WTC11 (cell line): ENCODE measurements around the gene SH3PXD2A. TPM values are rescaled to one million over a fixed set of nuclear protein-coding genes. Genes with fewer than 3 reads are reported as not detected.

Experiments used
- AFF4 ChIP-seq: sonication (generic); formaldehyde crosslinking; IDR thresholded peaks from 2 replicates; pipeline ENCODE4 v1.8.1; 2023; ENCODE audit warnings: mild to moderate bottlenecking, missing genetic modification reagents, borderline replicate concordance
- AR ChIP-seq: fragments of 250-450 bp; sonication (Bioruptor Pico); IDR thresholded peaks from 2 replicates; pipeline ENCODE4 v1.9.0; 2021; ENCODE audit warnings: mild to moderate bottlenecking
- ATF2 ChIP-seq: sonication (generic); formaldehyde crosslinking; IDR thresholded peaks from 2 replicates; pipeline ENCODE4 v1.8.1; 2022; ENCODE audit warnings: low read depth, missing genetic modification reagents, borderline replicate concordance
- E2F5 ChIP-seq: sonication (generic); formaldehyde crosslinking; IDR thresholded peaks from 2 replicates; pipeline ENCODE4 v1.8.1; 2022; ENCODE audit warnings: mild to moderate bottlenecking, moderate library complexity, missing genetic modification reagents
- ELF4 ChIP-seq: sonication (generic); formaldehyde crosslinking; IDR thresholded peaks from 2 replicates; pipeline ENCODE4 v1.8.1; 2022; ENCODE audit warnings: low read depth, mild to moderate bottlenecking, moderate library complexity, missing genetic modification reagents
- ERG ChIP-seq: fragments of 250-450 bp; sonication (Bioruptor Pico); IDR thresholded peaks from 2 replicates; pipeline ENCODE4 v1.8.0; 2021; ENCODE audit warnings: mild to moderate bottlenecking
- FOXP1 ChIP-seq: sonication (generic); formaldehyde crosslinking; IDR thresholded peaks from 2 replicates; pipeline ENCODE4 v1.8.0; 2022; ENCODE audit warnings: missing genetic modification reagents, mild to moderate bottlenecking, moderate library complexity, borderline replicate concordance
- IRF2 ChIP-seq: sonication (generic); formaldehyde crosslinking; IDR thresholded peaks from 2 replicates; pipeline ENCODE4 v1.8.0; 2022; ENCODE audit warnings: low read depth, missing genetic modification reagents, borderline replicate concordance
- PRDM15 ChIP-seq: sonication (generic); formaldehyde crosslinking; IDR thresholded peaks from 2 replicates; pipeline ENCODE4 v1.8.0; 2022; ENCODE audit warnings: missing genetic modification reagents
- RELA ChIP-seq: sonication (generic); formaldehyde crosslinking; IDR thresholded peaks from 2 replicates; pipeline ENCODE4 v1.8.1; 2022; ENCODE audit warnings: missing genetic modification reagents, mild to moderate bottlenecking, borderline replicate concordance
- RORB ChIP-seq: fragments of 250-450 bp; sonication (Bioruptor Pico); IDR thresholded peaks from 2 replicates; pipeline ENCODE4 v1.9.0; 2021; ENCODE audit warnings: mild to moderate bottlenecking
- SMAD4 ChIP-seq: sonication (generic); formaldehyde crosslinking; IDR thresholded peaks from 2 replicates; pipeline ENCODE4 v1.8.0; 2022; ENCODE audit warnings: mild to moderate bottlenecking, missing genetic modification reagents
- TCF7 ChIP-seq: sonication (generic); formaldehyde crosslinking; IDR thresholded peaks from 2 replicates; pipeline ENCODE4 v1.8.0; 2022; ENCODE audit warnings: mild to moderate bottlenecking, low read depth, missing genetic modification reagents, moderate library complexity
- ZBTB43 ChIP-seq: sonication (generic); formaldehyde crosslinking; IDR thresholded peaks from 2 replicates; pipeline ENCODE4 v1.8.1; 2023; ENCODE audit warnings: mild to moderate bottlenecking, missing genetic modification reagents
- ZNF281 ChIP-seq: sonication (generic); formaldehyde crosslinking; IDR thresholded peaks from 2 replicates; pipeline ENCODE4 v1.8.0; 2023; ENCODE audit warnings: mild to moderate bottlenecking, missing genetic modification reagents
- ZNF317 ChIP-seq: sonication (generic); formaldehyde crosslinking; IDR thresholded peaks from 2 replicates; pipeline ENCODE4 v1.8.1; 2023; ENCODE audit warnings: low read depth, mild to moderate bottlenecking, moderate library complexity, missing genetic modification reagents, borderline replicate concordance
- ZSCAN18 ChIP-seq: fragments of 250-450 bp; sonication (Bioruptor Pico); IDR thresholded peaks from 2 replicates; pipeline ENCODE4 v2.1.2; 2022; ENCODE audit warnings: mild to moderate bottlenecking, moderate library complexity
- total RNA-seq: library from RNA; stranded (reverse); gene quantifications from 3 replicates; pipeline ENCODE4 v1.2.3, GENCODE V29; 2021

The SH3PXD2A gene
- total RNA-seq, 1 experiment from 2014 or later, result 15.7 TPM

GRCh38 chr10:103653581-103654037 lies 201.8 kb downstream of the SH3PXD2A start (continued):
- TF ChIP-seq ERG (CRISPR knock-in tag), result no peak
- no peak for TF ChIP-seq IRF2 (CRISPR knock-in tag)
- no peak for TF ChIP-seq ELF4 (CRISPR knock-in tag)
- no peak for TF ChIP-seq ZBTB43 (CRISPR knock-in tag)
- TF ChIP-seq AR, result no peak
- no peak for TF ChIP-seq PRDM15 (CRISPR knock-in tag)
- TF ChIP-seq FOXP1 (CRISPR knock-in tag), result no peak
- TF ChIP-seq ZSCAN18 (CRISPR knock-in tag), result no peak
- no peak for TF ChIP-seq ATF2 (CRISPR knock-in tag)
- no peak for TF ChIP-seq AFF4
- no peak for TF ChIP-seq SMAD4 (CRISPR knock-in tag)
- no peak for TF ChIP-seq ZNF317 (CRISPR knock-in tag)
- no peak for TF ChIP-seq TCF7
- no peak for TF ChIP-seq RORB (CRISPR knock-in tag)
- no peak for TF ChIP-seq RELA (CRISPR knock-in tag)
- TF ChIP-seq ZNF281 (CRISPR knock-in tag), result no peak
- TF ChIP-seq E2F5 (CRISPR knock-in tag), result no peak
